ENCODE measurements around the gene LRRC1. TPM values are rescaled to one million over a fixed set of nuclear protein-coding genes. Genes with fewer than 3 reads are reported as not detected.

Gene LRRC1
- total and polyA plus RNA-seq, 2 experiments from 2014 or later = 11.3 to 16.6 TPM

DNA sequence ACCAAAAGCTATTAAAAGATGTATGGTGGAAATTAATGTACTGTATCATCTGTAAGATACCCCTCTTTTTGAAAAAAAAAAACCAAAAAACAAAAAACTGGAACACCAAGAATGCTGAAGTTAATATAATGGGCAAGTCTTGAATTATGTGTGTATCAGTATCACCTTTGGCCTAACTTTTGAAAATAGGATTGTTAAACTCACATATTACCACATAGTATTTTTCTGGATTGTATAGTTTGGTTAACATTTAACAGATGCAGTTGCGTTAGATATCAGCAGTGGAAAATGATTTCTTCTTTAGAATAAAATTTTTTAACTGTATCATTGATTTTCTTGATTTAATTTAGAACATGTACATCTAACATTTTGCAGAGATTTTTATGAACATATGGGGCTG lies 118.5 kb downstream of the LRRC1 start:
- no peaks in the 10 kb centered on the region for H3K9me2 ChIP-seq (ENCODE audit: insufficient read depth)
- no peaks in the 10 kb centered on the region for H3K9me3 Mint-ChIP-seq
- no peak for DNase-seq (ENCODE audit: low spot score)

GRCh38 chr6:53915026-53915691 lies 120.4 kb downstream of the LRRC1 start:
- no peaks in the 10 kb centered on the region for H3K27me3 Mint-ChIP-seq (ENCODE audit: insufficient read depth, low read depth, poor library complexity)
- no peak for ATAC-seq
- TF ChIP-seq ZNF331 (CRISPR knock-in tag; IDR thresholded peaks at IDR 0.05; ENCODE audit: low read depth) = no peak
- TF ChIP-seq, protein P1, sequence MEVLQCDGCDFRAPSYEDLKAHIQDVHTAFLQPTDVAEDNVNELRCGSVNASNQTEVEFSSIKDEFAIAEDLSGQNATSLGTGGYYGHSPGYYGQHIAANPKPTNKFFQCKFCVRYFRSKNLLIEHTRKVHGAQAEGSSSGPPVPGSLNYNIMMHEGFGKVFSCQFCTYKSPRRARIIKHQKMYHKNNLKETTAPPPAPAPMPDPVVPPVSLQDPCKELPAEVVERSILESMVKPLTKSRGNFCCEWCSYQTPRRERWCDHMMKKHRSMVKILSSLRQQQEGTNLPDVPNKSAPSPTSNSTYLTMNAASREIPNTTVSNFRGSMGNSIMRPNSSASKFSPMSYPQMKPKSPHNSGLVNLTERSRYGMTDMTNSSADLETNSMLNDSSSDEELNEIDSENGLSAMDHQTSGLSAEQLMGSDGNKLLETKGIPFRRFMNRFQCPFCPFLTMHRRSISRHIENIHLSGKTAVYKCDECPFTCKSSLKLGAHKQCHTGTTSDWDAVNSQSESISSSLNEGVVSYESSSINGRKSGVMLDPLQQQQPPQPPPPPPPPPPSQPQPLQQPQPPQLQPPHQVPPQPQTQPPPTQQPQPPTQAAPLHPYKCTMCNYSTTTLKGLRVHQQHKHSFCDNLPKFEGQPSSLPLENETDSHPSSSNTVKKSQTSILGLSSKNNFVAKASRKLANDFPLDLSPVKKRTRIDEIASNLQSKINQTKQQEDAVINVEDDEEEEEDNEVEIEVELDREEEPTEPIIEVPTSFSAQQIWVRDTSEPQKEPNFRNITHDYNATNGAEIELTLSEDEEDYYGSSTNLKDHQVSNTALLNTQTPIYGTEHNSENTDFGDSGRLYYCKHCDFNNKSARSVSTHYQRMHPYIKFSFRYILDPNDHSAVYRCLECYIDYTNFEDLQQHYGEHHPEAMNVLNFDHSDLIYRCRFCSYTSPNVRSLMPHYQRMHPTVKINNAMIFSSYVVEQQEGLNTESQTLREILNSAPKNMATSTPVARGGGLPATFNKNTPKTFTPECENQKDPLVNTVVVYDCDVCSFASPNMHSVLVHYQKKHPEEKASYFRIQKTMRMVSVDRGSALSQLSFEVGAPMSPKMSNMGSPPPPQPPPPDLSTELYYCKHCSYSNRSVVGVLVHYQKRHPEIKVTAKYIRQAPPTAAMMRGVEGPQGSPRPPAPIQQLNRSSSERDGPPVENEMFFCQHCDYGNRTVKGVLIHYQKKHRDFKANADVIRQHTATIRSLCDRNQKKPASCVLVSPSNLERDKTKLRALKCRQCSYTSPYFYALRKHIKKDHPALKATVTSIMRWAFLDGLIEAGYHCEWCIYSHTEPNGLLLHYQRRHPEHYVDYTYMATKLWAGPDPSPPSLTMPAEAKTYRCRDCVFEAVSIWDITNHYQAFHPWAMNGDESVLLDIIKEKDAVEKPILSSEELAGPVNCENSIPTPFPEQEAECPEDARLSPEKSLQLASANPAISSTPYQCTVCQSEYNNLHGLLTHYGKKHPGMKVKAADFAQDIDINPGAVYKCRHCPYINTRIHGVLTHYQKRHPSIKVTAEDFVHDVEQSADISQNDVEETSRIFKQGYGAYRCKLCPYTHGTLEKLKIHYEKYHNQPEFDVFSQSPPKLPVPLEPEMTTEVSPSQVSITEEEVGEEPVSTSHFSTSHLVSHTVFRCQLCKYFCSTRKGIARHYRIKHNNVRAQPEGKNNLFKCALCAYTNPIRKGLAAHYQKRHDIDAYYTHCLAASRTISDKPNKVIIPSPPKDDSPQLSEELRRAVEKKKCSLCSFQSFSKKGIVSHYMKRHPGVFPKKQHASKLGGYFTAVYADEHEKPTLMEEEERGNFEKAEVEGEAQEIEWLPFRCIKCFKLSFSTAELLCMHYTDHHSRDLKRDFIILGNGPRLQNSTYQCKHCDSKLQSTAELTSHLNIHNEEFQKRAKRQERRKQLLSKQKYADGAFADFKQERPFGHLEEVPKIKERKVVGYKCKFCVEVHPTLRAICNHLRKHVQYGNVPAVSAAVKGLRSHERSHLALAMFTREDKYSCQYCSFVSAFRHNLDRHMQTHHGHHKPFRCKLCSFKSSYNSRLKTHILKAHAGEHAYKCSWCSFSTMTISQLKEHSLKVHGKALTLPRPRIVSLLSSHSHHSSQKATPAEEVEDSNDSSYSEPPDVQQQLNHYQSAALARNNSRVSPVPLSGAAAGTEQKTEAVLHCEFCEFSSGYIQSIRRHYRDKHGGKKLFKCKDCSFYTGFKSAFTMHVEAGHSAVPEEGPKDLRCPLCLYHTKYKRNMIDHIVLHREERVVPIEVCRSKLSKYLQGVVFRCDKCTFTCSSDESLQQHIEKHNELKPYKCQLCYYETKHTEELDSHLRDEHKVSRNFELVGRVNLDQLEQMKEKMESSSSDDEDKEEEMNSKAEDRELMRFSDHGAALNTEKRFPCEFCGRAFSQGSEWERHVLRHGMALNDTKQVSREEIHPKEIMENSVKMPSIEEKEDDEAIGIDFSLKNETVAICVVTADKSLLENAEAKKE (CRISPR knock-in tag; IDR thresholded peaks at IDR 0.05) = no peak
- TF ChIP-seq POLR2AphosphoS5 (IDR thresholded peaks at IDR 0.05; ENCODE audit: low read depth) = no peak
- TF ChIP-seq, protein P2, sequence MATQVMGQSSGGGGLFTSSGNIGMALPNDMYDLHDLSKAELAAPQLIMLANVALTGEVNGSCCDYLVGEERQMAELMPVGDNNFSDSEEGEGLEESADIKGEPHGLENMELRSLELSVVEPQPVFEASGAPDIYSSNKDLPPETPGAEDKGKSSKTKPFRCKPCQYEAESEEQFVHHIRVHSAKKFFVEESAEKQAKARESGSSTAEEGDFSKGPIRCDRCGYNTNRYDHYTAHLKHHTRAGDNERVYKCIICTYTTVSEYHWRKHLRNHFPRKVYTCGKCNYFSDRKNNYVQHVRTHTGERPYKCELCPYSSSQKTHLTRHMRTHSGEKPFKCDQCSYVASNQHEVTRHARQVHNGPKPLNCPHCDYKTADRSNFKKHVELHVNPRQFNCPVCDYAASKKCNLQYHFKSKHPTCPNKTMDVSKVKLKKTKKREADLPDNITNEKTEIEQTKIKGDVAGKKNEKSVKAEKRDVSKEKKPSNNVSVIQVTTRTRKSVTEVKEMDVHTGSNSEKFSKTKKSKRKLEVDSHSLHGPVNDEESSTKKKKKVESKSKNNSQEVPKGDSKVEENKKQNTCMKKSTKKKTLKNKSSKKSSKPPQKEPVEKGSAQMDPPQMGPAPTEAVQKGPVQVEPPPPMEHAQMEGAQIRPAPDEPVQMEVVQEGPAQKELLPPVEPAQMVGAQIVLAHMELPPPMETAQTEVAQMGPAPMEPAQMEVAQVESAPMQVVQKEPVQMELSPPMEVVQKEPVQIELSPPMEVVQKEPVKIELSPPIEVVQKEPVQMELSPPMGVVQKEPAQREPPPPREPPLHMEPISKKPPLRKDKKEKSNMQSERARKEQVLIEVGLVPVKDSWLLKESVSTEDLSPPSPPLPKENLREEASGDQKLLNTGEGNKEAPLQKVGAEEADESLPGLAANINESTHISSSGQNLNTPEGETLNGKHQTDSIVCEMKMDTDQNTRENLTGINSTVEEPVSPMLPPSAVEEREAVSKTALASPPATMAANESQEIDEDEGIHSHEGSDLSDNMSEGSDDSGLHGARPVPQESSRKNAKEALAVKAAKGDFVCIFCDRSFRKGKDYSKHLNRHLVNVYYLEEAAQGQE (IDR thresholded peaks at IDR 0.05; ENCODE audit: unreplicated experiment) = no peak
- TF ChIP-seq EZH2phosphoT487 (IDR thresholded peaks at IDR 0.05; ENCODE audit: unreplicated experiment) = no peak
- TF ChIP-seq STAT1 (IDR thresholded peaks at IDR 0.05; ENCODE audit: unreplicated experiment) = no peak
- no peak for TF ChIP-seq NANOG (IDR thresholded peaks at IDR 0.05; ENCODE audit: borderline replicate concordance)
- TF ChIP-seq ZNF114 (CRISPR knock-in tag; IDR thresholded peaks at IDR 0.05) = no peak

More for the DNA sequence above, 118.5 kb downstream of the LRRC1 start:
- Histone ChIP-seq H2AFZ (no peak overlapping the region), H3K4me1 (ENCODE audit: insufficient read depth) (no peaks in the 10 kb centered on the region), H3K27ac (ENCODE audit: low read depth) (no peak overlapping the region), H3K4me3 (no peak overlapping the region), H4K20me1 (replicated peaks; ENCODE audit: insufficient read depth) (no peaks in the 10 kb centered on the region), H3K4me2 (no peak overlapping the region), H3K27me3 (ENCODE audit: insufficient read depth) (no peaks in the 10 kb centered on the region), H3K79me2 (replicated peaks; ENCODE audit: insufficient read depth) (no peaks in the 10 kb centered on the region), H3F3A (replicated peaks; ENCODE audit: low read depth) (no peaks in the 10 kb centered on the region), H3K36me3 (ENCODE audit: insufficient read depth) (no peaks in the 10 kb centered on the region)
- no peaks in the 10 kb centered on the region for H3K27me3 Mint-ChIP-seq (ENCODE audit: insufficient read depth, low read depth, poor library complexity)
- H3K4me3 Mint-ChIP-seq = no peak overlapping the region
- H3K36me3 Mint-ChIP-seq (ENCODE audit: low read depth) = no peaks in the 10 kb centered on the region
- H3K27ac Mint-ChIP-seq = no peak overlapping the region
- TF ChIP-seq EZH2phosphoT487 (IDR thresholded peaks at IDR 0.05; ENCODE audit: unreplicated experiment) (no peak), ZNF331 (CRISPR knock-in tag; IDR thresholded peaks at IDR 0.05; ENCODE audit: low read depth) (no peak)
- peaks cover 3% of the 10 kb centered on the region; the same call in 2 of the 3 replicates for H3K4me1 Mint-ChIP-seq
- ATAC-seq = no peak

More at GRCh38 chr6:53915026-53915691, 120.4 kb downstream of the LRRC1 start:
- H3K4me1 Mint-ChIP-seq = peaks cover 10% of the 10 kb centered on the region; the same call in 2 of the 3 replicates
- no peak overlapping the region for H2AFZ ChIP-seq
- H3K9me2 ChIP-seq (ENCODE audit: insufficient read depth) = no peaks in the 10 kb centered on the region
- H3K36me3 ChIP-seq (ENCODE audit: insufficient read depth) = no peaks in the 10 kb centered on the region
- no peaks in the 10 kb centered on the region for H3K36me3 Mint-ChIP-seq (ENCODE audit: low read depth)
- no peak overlapping the region for H3K4me3 Mint-ChIP-seq
- H3K4me2 ChIP-seq = no peak overlapping the region
- no peak for DNase-seq (ENCODE audit: low spot score)
- no peaks in the 10 kb centered on the region for H3K9me3 Mint-ChIP-seq
- 0 out of 2 replicates have a peak, but pooled peaks cover 4% of the 10 kb centered on the region for H3K4me1 ChIP-seq (ENCODE audit: insufficient read depth)
- H3K27ac ChIP-seq (ENCODE audit: low read depth) = no peak overlapping the region
- H3K4me3 ChIP-seq = no peak overlapping the region
- no peaks in the 10 kb centered on the region for H3F3A ChIP-seq (replicated peaks; ENCODE audit: low read depth)
- H3K27me3 ChIP-seq (ENCODE audit: insufficient read depth) = no peaks in the 10 kb centered on the region
- H3K79me2 ChIP-seq (replicated peaks; ENCODE audit: insufficient read depth) = no peaks in the 10 kb centered on the region
- no peaks in the 10 kb centered on the region for H4K20me1 ChIP-seq (replicated peaks; ENCODE audit: insufficient read depth)
- H3K27ac Mint-ChIP-seq = no peak overlapping the region
